Rectal smooth muscle tissue (tissue), 1 donor: ENCODE results near the gene FAM13A.
A peak's percentile ranks its signal among the peaks of the same experiment; 100 is the strongest.
"Not testable (repeated sequence)": the region's sequence is repeated elsewhere in the genome, so short reads cannot be mapped to it uniquely, and the experiment has no call there.

ENCODE experiments used
- H3K27ac ChIP-seq: one replicate; pipeline ENCODE4 v1.7.0; 2013; ENCODE audit warnings: low read depth, low read length, inconsistent platforms
- H3K27me3 ChIP-seq: one replicate; pipeline ENCODE4 v1.7.0; 2013; ENCODE audit warnings: low read length; ENCODE audit not compliant: control insufficient read depth, insufficient read depth
- H3K36me3 ChIP-seq: one replicate; pipeline ENCODE4 v1.7.0; 2013; ENCODE audit warnings: low read length; ENCODE audit not compliant: control insufficient read depth, insufficient read depth
- H3K4me1 ChIP-seq: one replicate; pipeline ENCODE4 v1.7.0; 2013; ENCODE audit warnings: low read length; ENCODE audit not compliant: control insufficient read depth, insufficient read depth
- H3K4me3 ChIP-seq: one replicate; pipeline ENCODE4 v1.7.0; 2013; ENCODE audit warnings: low read length
- H3K9ac ChIP-seq: one replicate; pipeline ENCODE4 v1.7.0; 2013; ENCODE audit warnings: low read length

The FAM13A gene

GRCh38 chr4:89064848-89065247 is 7.9 kb upstream of the FAM13A start:
- Histone ChIP-seq H3K4me1 (no peaks in the 10 kb centered on the region), H3K27ac (no peak overlapping the region), H3K27me3 (no peaks in the 10 kb centered on the region), H3K4me3 (no peak overlapping the region), H3K9ac (no peak overlapping the region), H3K36me3 (no peaks in the 10 kb centered on the region)

GRCh38 chr4:89057844-89058243 is 859 bp upstream of the FAM13A start:
- not testable (repeated sequence) for H3K36me3 ChIP-seq, H3K27me3 ChIP-seq, H3K9ac ChIP-seq, H3K27ac ChIP-seq, H3K4me3 ChIP-seq, H3K4me1 ChIP-seq

GRCh38 chr4:89056292-89056952 is 563 bp downstream of the FAM13A start:
- no peaks in the 10 kb centered on the region for H3K27me3 ChIP-seq
- peak overlapping the region; percentile 32 for H3K9ac ChIP-seq
- H3K4me3 ChIP-seq, result peak overlapping the region; percentile 70
- H3K4me1 ChIP-seq, result peaks cover 2% of the 10 kb centered on the region
- H3K27ac ChIP-seq, result peak overlapping the region; percentile 79
- no peaks in the 10 kb centered on the region for H3K36me3 ChIP-seq

- no peak overlapping the region for H3K9ac ChIP-seq
Observed at GRCh38 chr4:89055157-89056080, 1.6 kb downstream of the FAM13A start.

GRCh38 chr4:89054627-89055026 is 2.4 kb downstream of the FAM13A start:
- H3K36me3 ChIP-seq, result no peaks in the 10 kb centered on the region
- H3K27ac ChIP-seq, result no peak overlapping the region
- no peak overlapping the region for H3K4me3 ChIP-seq
- no peaks in the 10 kb centered on the region for H3K27me3 ChIP-seq
- no peak overlapping the region for H3K9ac ChIP-seq
- H3K4me1 ChIP-seq, result peaks cover 2% of the 10 kb centered on the region

More at GRCh38 chr4:89055157-89056080, 1.6 kb downstream of the FAM13A start:
- no peaks in the 10 kb centered on the region for H3K27me3 ChIP-seq
- H3K27ac ChIP-seq, result no peak overlapping the region
- H3K36me3 ChIP-seq, result no peaks in the 10 kb centered on the region
- peaks cover 2% of the 10 kb centered on the region for H3K4me1 ChIP-seq
- peak overlapping the region; percentile 21 for H3K4me3 ChIP-seq

- no peak overlapping the region for H3K27ac ChIP-seq
- H3K9ac ChIP-seq, result no peak overlapping the region
- no peaks in the 10 kb centered on the region for H3K27me3 ChIP-seq
- H3K4me1 ChIP-seq, result no peaks in the 10 kb centered on the region
- H3K36me3 ChIP-seq, result no peaks in the 10 kb centered on the region
- H3K4me3 ChIP-seq, result no peak overlapping the region
Observed at GRCh38 chr4:89049853-89050252, 7.1 kb downstream of the FAM13A start.

GRCh38 chr4:89048906-89049601 is 7.9 kb downstream of the FAM13A start:
- Histone ChIP-seq H3K9ac (no peak overlapping the region), H3K4me3 (no peak overlapping the region), H3K36me3 (no peaks in the 10 kb centered on the region), H3K27me3 (no peaks in the 10 kb centered on the region), H3K4me1 (no peaks in the 10 kb centered on the region), H3K27ac (no peak overlapping the region)

GRCh38 chr4:89044147-89044900 is 12.7 kb downstream of the FAM13A start:
- Histone ChIP-seq H3K4me3 (no peak overlapping the region), H3K27ac (no peak overlapping the region), H3K27me3 (no peaks in the 10 kb centered on the region), H3K9ac (no peak overlapping the region), H3K36me3 (no peaks in the 10 kb centered on the region), H3K4me1 (no peaks in the 10 kb centered on the region)

- Histone ChIP-seq H3K27me3 (no peaks in the 10 kb centered on the region), H3K36me3 (no peaks in the 10 kb centered on the region), H3K9ac (no peak overlapping the region), H3K27ac (no peak overlapping the region), H3K4me3 (no peak overlapping the region), H3K4me1 (no peaks in the 10 kb centered on the region)
Observed at GRCh38 chr4:89042055-89042454, 14.9 kb downstream of the FAM13A start.

GRCh38 chr4:89039730-89040338 is 17.2 kb downstream of the FAM13A start:
- H3K4me1 ChIP-seq, result no peaks in the 10 kb centered on the region
- H3K4me3 ChIP-seq, result no peak overlapping the region
- no peaks in the 10 kb centered on the region for H3K36me3 ChIP-seq
- H3K27me3 ChIP-seq, result no peaks in the 10 kb centered on the region
- H3K9ac ChIP-seq, result no peak overlapping the region
- no peak overlapping the region for H3K27ac ChIP-seq

- Histone ChIP-seq H3K36me3 (no peaks in the 10 kb centered on the region), H3K4me1 (no peaks in the 10 kb centered on the region), H3K27ac (no peak overlapping the region), H3K9ac (no peak overlapping the region), H3K27me3 (no peaks in the 10 kb centered on the region), H3K4me3 (no peak overlapping the region)
Observed at GRCh38 chr4:89036535-89036934, 20.4 kb downstream of the FAM13A start.
